8988T (cell line): ENCODE measurements around the gene CALCB.

ENCODE experiments used
- DNase-seq: peaks from one replicate; pipeline ENCODE4 v3.0.0; 2011

The CALCB gene

GRCh38 chr11:15074206-15075161, 1.1 kb downstream of the CALCB start:
- peak; percentile 46 for DNase-seq

GRCh38 chr11:15075162-15075526, 1.8 kb downstream of the CALCB start:
- DNase-seq = no peak

DNA sequence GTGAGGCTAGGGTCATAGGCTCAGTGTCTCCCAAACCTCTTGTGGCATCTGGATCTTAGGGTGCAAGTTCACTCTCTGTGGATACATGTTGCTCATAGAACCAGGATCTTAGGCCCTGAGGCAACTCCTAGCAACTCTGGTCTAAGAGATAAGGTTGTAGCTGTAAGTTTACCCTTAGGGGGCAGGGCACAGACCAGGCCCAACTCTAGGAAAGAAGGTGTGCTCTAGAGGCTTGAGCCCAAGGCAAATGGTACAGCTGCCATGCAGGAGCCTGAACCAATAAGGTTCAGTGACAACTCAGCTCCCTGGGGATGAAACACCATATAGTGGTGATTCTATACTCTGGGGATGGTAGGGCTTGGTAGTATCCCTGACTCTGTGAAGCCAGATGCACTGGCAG, 17.8 kb downstream of the CALCB start:
- no peak for DNase-seq

- DNase-seq = no peak
Observed at GRCh38 chr11:15091625-15092024, 18.2 kb downstream of the CALCB start.

DNA sequence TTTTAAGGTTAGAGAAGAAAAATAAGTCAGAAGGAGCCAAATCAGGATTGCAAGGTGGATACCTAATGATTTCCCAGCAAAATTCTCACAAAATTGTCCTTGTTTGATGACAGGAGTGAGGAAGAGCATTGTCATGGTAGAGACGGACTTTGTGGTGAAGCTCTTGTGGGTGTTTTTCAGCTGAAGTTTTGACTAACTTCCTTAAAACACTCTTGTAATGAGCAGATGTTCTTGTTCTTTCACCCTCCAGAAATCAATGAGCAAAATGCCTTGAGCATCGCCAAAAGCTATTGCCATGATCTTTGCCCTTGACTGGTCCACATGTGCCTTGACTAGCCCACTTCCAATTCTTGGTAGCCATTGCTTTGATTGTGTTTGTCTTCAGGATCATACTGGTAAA, 20.0 kb downstream of the CALCB start:
- DNase-seq = no peak

GRCh38 chr11:15095736-15096228, 22.4 kb downstream of the CALCB start:
- DNase-seq = no peak

GRCh38 chr11:15097411-15097810, 24.0 kb downstream of the CALCB start:
- DNase-seq = no peak

DNA sequence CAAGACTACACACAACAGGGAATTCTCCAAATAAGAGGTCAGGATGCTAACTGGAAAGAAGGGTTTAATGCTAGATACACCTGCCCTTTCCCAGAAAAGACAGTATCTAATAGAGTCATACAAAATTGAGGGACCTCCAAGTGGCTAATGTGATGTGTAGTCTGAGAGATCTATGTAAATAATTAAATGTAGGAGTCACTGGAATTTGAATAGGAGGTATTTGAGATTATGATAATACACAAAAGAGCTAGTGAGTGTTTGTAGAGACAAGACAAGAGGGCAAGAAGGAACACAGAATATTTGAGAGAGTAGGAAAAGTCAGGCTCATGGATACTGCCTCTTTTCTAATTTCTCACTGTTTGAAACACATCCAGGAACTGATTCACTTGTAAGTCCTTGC, 25.9 kb downstream of the CALCB start:
- DNase-seq = no peak

DNA sequence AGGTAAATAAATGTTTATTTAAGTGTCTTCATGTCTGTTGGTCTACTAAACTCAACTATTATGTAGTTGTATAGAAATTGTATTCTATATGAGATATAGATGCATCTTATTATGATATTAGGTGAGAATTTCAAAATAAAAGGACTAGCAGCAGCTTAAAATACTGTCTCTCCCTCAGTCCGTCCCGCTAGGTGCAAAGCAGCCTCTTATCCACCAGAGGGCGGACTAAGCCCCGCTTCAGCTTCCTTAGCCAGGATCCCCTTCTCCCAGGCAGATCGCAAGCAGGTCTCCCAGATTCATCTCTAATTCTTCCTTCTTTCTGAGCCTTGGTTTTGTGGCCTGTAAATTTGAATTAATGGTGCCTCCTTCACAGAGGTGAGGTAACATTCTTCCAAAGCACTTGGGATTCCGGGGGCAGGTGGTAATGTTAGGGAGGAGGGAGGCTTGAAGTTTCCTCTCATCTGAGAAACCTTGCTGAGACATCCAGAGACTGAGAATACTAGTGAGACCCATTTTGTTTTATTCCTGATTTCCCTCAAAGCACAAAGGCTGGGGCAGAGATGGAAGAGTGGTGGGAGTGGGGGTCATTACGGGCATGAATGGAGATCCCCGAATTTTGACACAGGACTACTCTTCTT, 27.8 kb downstream of the CALCB start:
- no peak for DNase-seq

DNA sequence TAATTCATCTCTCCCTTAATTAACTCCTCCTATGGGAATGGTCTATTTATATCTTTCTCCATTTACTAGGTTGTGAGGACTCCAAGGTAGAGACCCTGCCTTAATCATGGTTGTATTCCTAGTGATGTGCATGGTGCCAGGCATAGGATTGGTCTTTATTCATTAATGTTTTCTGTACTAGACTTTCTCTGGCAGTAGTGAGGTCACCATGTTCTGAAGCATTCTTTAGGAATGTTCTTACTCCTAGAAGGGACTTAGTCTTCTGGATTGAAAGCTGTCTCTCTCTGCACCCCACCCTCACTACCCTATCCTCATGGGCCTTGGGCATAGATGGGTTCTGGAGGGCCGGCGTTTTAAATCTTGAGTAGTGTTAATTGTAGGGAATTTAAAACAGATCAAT, 30.8 kb downstream of the CALCB start:
- no peak for DNase-seq

GRCh38 chr11:15106201-15106965, 33.0 kb downstream of the CALCB start:
- DNase-seq = no peak

DNA sequence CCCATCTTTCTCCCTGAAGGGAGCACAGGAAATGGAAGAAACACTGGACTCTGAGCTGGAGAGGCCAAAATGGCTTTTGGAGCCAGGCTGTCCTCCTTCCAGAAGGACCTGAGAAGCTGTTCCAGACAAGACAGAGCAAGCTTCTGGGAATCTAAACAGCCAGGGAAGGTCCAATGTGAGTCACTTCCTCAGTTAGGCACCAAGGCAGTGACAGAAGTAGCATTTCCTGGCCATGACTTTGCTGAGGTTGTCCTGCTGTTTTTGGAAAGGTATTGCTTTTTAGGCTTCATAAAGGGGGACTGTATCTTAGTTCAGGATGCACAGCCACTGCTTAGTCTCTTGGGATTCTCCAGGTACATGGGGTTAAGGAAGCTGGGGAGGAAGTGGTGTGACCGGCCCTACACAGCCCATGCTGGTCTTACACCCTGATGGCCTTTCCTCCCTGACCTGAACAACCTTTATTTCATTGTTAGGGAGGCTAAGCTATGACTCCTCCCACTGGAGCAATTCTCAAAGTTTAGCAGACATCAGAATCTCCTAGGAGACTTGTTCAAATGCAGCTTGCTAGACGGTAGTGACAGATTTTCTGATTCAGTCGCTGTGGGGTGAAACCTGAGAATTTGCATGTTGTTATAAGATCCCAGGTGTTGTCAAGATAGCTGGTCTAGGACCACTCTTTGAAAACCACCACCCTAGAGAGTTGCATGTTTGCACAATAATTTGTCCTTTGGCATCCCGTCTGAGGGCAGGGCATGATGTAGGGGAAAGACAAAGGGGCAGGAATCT, 34.5 kb downstream of the CALCB start:
- DNase-seq = no peak

GRCh38 chr11:15108592-15109130, 35.3 kb downstream of the CALCB start:
- no peak for DNase-seq

- DNase-seq = no peak
Observed at GRCh38 chr11:15109602-15110001, 36.2 kb downstream of the CALCB start.

GRCh38 chr11:15111215-15111614, 37.8 kb downstream of the CALCB start:
- DNase-seq = no peak

DNA sequence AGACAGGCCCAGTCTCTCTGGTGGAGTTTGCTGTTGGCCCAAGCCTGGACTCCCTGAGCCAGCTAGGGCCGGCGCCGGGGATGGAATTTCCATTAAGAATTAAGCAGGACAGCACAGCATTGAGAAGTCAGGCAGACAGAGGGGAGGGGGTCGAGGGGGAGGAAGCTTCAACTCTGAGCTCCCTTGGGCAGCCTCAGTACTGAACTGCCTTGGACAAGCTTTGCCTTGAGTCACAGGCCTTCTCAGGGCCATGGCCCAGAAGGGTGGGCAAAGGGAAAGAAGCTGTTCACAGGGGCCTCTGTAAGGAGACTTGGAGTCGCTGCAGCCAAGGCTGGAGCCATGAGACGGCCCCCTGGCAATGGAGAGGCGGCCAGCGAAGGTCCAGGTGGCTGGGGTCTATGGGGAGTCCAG, 38.7 kb downstream of the CALCB start:
- no peak for DNase-seq

DNA sequence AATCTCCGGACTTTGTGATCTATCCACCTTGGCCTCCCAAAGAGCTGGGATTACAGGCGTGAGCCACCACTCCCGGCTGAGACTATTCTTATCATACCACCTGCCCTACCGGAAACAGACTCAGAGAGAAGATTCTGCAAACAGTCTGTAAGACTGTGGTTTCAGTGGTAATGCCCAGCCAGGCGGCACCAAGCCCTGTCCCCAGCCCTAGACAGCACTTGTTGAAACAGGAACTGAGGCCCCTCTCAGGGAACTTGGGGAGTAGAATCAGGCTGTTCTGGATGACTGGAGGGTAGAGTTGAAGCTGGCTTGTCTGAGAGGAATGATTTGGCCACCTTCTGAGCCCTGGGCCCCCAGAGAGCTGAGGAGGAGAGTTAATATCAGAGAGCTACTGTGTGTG, 40.0 kb downstream of the CALCB start:
- DNase-seq = no peak

- no peak for DNase-seq
Observed at GRCh38 chr11:15114501-15115475, 41.4 kb downstream of the CALCB start, which contains the start of gene INSC. INSC (plus strand) TSS chr11:15114923; CDS start chr11:15149175, 34,252 bp downstream.

DNA sequence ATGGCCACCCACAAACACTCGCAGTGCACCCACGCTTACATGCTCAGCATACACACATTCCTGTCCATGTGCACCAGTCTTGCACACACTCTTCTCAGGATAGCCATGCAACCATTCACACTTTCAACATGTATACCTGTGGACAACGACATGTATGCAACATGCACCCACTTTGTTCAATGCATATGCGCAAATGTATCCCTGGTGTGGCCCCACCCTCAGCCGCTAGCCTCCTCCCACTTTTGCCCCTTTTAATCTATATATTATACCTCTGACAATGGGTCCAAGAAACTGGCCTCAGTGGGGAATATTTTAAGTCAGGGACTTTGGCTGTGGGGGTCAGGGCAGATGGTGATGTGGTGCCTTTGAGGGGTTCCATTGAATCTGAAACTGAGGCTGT, 42.3 kb downstream of the CALCB start:
- no peak for DNase-seq

GRCh38 chr11:15117751-15118150, 44.4 kb downstream of the CALCB start:
- no peak for DNase-seq

GRCh38 chr11:15118431-15118830, 45.0 kb downstream of the CALCB start:
- no peak for DNase-seq
